WTC11 (cell line): Measurements from ENCODE around the gene KCNQ4. TPM values are rescaled to one million over a fixed set of nuclear protein-coding genes. Genes with fewer than 3 reads are reported as not detected.

Experiments
- ATAC-seq: fragments of 200-7000 bp; cut with Tn5 transposase; 2 replicates; pipeline ENCODE4 v1.10.0; 2021; ENCODE audit warnings: mild to moderate bottlenecking, moderate library complexity
- CTCF ChIA-PET: fragments of 300-600 bp; sonication (Branson Sonifier 250); formaldehyde crosslinking; loops from one replicate; lab custom pipeline; 2021; ENCODE audit warnings: antibody characterized with exemption; lab: Charles Lee
- POLR2A ChIA-PET: fragments of 350-600 bp; sonication (Branson Sonifier 250); formaldehyde crosslinking; loops from one replicate; lab custom pipeline; 2021; ENCODE audit warnings: antibody characterized with exemption; lab: Charles Lee
- DNase-seq: peaks from one replicate; pipeline ENCODE4 v3.0.0; 2021; ENCODE audit warnings: low spot score
- H3K27ac Mint-ChIP-seq: 2 replicates; pipeline ENCODE4 v1.8.0; 2021; ENCODE audit warnings: mixed read lengths
- H3K27me3 Mint-ChIP-seq: 2 replicates; pipeline ENCODE4 v1.8.0; 2021; ENCODE audit warnings: low read depth, mild to moderate bottlenecking, moderate library complexity, mixed read lengths
- H3K36me3 Mint-ChIP-seq: 2 replicates; pipeline ENCODE4 v1.8.0; 2021; ENCODE audit warnings: mixed read lengths
- H3K4me1 Mint-ChIP-seq: 2 replicates; pipeline ENCODE4 v1.8.0; 2022; ENCODE audit warnings: mixed read lengths
- H3K4me3 Mint-ChIP-seq: 2 replicates; pipeline ENCODE4 v1.8.0; 2021; ENCODE audit warnings: mild to moderate bottlenecking, moderate library complexity, mixed read lengths
- H3K9me3 Mint-ChIP-seq: 2 replicates; pipeline ENCODE4 v1.8.0; 2021; ENCODE audit warnings: mixed read lengths
- E2F5 ChIP-seq: sonication (generic); formaldehyde crosslinking; IDR thresholded peaks from 2 replicates; pipeline ENCODE4 v1.8.1; 2022; ENCODE audit warnings: mild to moderate bottlenecking, moderate library complexity, missing genetic modification reagents
- HMGA2 ChIP-seq: fragments of 250-450 bp; sonication (Bioruptor Pico); IDR thresholded peaks from 2 replicates; pipeline ENCODE4 v1.4.0; 2021; ENCODE audit warnings: mild to moderate bottlenecking, moderate library complexity
- JUN ChIP-seq: sonication (generic); formaldehyde crosslinking; IDR thresholded peaks from 2 replicates; pipeline ENCODE4 v1.8.0; 2023; ENCODE audit warnings: mild to moderate bottlenecking, missing genetic modification reagents
- NFE2L1 ChIP-seq: sonication (generic); formaldehyde crosslinking; IDR thresholded peaks from 2 replicates; pipeline ENCODE4 v1.8.1; 2023; ENCODE audit warnings: missing genetic modification reagents
- RORB ChIP-seq: fragments of 250-450 bp; sonication (Bioruptor Pico); IDR thresholded peaks from 2 replicates; pipeline ENCODE4 v1.9.0; 2021; ENCODE audit warnings: mild to moderate bottlenecking
- SMAD3 ChIP-seq: sonication (generic); formaldehyde crosslinking; IDR thresholded peaks from 2 replicates; pipeline ENCODE4 v1.8.0; 2022; ENCODE audit warnings: missing genetic modification reagents, mild to moderate bottlenecking, borderline replicate concordance
- SOX15 ChIP-seq: fragments of 250-450 bp; sonication (Bioruptor Pico); IDR thresholded peaks from 2 replicates; pipeline ENCODE4 v1.9.0; 2021; ENCODE audit warnings: mild to moderate bottlenecking
- TEAD4 ChIP-seq: sonication (generic); formaldehyde crosslinking; IDR thresholded peaks from 2 replicates; pipeline ENCODE4 v1.8.0; 2022; ENCODE audit warnings: mild to moderate bottlenecking, missing genetic modification reagents
- ZNF396 ChIP-seq: fragments of 250-450 bp; sonication (Bioruptor Pico); IDR thresholded peaks from 2 replicates; pipeline ENCODE4 v1.8.0; 2021; ENCODE audit warnings: mild to moderate bottlenecking, moderate library complexity, borderline replicate concordance
- ZNF671 ChIP-seq: fragments of 250-450 bp; sonication (Bioruptor Pico); IDR thresholded peaks from 2 replicates; pipeline ENCODE4 v1.8.0; 2021; ENCODE audit warnings: mild to moderate bottlenecking
- total RNA-seq: library from RNA; stranded (reverse); gene quantifications from 3 replicates; pipeline ENCODE4 v1.2.3, GENCODE V29; 2021
- TF ChIP-seq, protein P1 (sequence below): sonication (generic); formaldehyde crosslinking; IDR thresholded peaks from 2 replicates; pipeline ENCODE4 v1.8.1; 2022; ENCODE audit warnings: low read depth, mild to moderate bottlenecking, moderate library complexity, missing genetic modification reagents, borderline replicate concordance
- TF ChIP-seq, protein P2 (sequence below): fragments of 250-450 bp; sonication (Bioruptor Pico); conservative IDR thresholded peaks from 2 replicates; pipeline ENCODE4 v1.9.0; 2021; ENCODE audit warnings: mild to moderate bottlenecking
- TF ChIP-seq, protein P3 (sequence below): sonication (generic); formaldehyde crosslinking; IDR thresholded peaks from 2 replicates; pipeline ENCODE4 v1.8.0; 2023; ENCODE audit warnings: mild to moderate bottlenecking, missing genetic modification reagents
- TF ChIP-seq, protein P4 (sequence below): sonication (generic); formaldehyde crosslinking; IDR thresholded peaks from 2 replicates; pipeline ENCODE4 v1.8.0; 2022; ENCODE audit warnings: mild to moderate bottlenecking, missing genetic modification reagents

KCNQ4 gene
- total RNA-seq, 1 experiment from 2014 or later, result 4.0 TPM

DNA sequence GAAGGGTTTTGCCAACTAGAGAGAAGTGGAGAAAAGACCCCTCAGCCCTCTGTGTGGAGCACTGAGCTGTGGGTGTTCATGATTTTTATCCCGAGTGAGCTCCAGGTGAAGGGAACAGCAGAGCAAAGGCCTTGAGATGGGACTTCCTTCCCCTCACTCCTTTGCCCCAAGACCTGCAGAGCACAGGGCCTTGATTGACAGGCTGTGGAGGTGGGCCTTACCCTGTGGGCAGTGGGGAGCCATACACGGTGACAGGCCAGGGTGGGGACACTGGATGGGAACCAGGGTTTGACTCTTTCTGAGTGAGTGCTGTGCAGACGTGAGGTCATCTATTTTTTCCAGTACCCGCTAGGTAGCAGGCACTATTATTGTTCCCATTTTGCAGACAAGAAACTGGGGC, 10.5 kb downstream of the KCNQ4 start:
- no peak overlapping the region for H3K27ac Mint-ChIP-seq
- CTCF ChIA-PET, result interaction anchor here (0.7 to 2.0 kb wide), 3 partner anchors 20 to 62 kb away, joined by 3 to 7 read pairs (median 5); no protein-coding TSS in a partner anchor
- no peaks in the 10 kb centered on the region for H3K9me3 Mint-ChIP-seq

DNA sequence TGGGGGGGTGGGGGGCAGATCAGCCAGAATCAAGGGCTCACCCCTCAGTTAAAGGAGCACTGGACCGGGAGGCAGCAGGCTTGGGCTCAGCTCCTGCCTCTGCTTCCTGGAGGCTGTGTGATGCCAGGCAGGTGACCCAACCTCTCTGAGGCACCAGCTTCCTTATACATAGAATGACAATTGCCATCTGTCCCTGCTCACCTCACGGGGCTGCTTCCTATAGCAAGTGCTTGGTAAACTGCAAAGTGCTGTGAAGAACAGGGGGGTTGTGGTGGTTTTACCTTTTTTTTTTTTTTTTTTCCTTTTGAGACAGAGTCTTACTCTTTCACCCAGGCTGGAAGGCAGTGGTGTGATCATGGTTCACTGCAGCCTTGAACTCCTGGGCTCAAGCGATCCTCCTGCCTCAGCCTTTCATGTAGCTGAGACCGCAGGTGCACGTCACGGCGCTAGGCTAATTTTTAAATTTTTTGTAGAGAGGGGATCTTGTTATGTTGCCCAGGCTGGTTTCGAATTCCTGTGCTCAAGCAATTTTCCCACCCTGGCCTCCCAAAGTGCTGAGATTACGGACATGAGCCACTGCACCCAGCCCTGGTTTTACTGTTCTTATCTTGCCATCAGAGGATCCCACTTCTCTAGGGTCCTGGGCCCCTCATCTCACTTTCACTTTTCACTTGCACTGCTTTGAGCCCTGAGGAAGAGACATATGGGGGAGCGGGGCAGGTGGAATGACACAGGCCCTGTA, 11.6 kb downstream of the KCNQ4 start:
- ChIA-PET CTCF (interaction anchor here (0.6 to 2.0 kb wide), 8 partner anchors 13 to 170 kb away, joined by 3 to 7 read pairs (median 4); no protein-coding TSS in a partner anchor), POLR2A (interaction anchor here (0.7 kb wide), 1 partner anchor 9 kb away, joined by 6 read pairs; no protein-coding TSS in a partner anchor)
- Mint-ChIP-seq H3K36me3 (no peaks in the 10 kb centered on the region), H3K9me3 (no peaks in the 10 kb centered on the region), H3K4me3 (no peak overlapping the region), H3K27me3 (no peaks in the 10 kb centered on the region), H3K27ac (no peak overlapping the region; the same call in 1 of the 2 replicates), H3K4me1 (peaks cover 21% of the 10 kb centered on the region)
- TF ChIP-seq RORB (CRISPR knock-in tag) (no peak), SOX15 (CRISPR knock-in tag) (no peak), JUN (CRISPR knock-in tag) (no peak), NFE2L1 (no peak), HMGA2 (CRISPR knock-in tag) (no peak), ZNF671 (no peak)
- TF ChIP-seq, protein P1, sequence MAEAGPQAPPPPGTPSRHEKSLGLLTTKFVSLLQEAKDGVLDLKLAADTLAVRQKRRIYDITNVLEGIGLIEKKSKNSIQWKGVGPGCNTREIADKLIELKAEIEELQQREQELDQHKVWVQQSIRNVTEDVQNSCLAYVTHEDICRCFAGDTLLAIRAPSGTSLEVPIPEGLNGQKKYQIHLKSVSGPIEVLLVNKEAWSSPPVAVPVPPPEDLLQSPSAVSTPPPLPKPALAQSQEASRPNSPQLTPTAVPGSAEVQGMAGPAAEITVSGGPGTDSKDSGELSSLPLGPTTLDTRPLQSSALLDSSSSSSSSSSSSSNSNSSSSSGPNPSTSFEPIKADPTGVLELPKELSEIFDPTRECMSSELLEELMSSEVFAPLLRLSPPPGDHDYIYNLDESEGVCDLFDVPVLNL (CRISPR knock-in tag), result no peak
- ATAC-seq (no peak), DNase-seq (no peak)

More for the DNA sequence above, 10.5 kb downstream of the KCNQ4 start:
- POLR2A ChIA-PET, result no interaction called here
- Mint-ChIP-seq H3K36me3 (no peaks in the 10 kb centered on the region), H3K4me3 (no peak overlapping the region), H3K27me3 (no peaks in the 10 kb centered on the region), H3K4me1 (peaks cover 23% of the 10 kb centered on the region)
- DNase-seq (no peak), ATAC-seq (no peak)
- TF ChIP-seq JUN (CRISPR knock-in tag) (no peak), SMAD3 (CRISPR knock-in tag) (no peak), NFE2L1 (no peak), ZNF396 (CRISPR knock-in tag) (no peak), E2F5 (CRISPR knock-in tag) (no peak), TEAD4 (CRISPR knock-in tag) (no peak)
- TF ChIP-seq, protein P2, sequence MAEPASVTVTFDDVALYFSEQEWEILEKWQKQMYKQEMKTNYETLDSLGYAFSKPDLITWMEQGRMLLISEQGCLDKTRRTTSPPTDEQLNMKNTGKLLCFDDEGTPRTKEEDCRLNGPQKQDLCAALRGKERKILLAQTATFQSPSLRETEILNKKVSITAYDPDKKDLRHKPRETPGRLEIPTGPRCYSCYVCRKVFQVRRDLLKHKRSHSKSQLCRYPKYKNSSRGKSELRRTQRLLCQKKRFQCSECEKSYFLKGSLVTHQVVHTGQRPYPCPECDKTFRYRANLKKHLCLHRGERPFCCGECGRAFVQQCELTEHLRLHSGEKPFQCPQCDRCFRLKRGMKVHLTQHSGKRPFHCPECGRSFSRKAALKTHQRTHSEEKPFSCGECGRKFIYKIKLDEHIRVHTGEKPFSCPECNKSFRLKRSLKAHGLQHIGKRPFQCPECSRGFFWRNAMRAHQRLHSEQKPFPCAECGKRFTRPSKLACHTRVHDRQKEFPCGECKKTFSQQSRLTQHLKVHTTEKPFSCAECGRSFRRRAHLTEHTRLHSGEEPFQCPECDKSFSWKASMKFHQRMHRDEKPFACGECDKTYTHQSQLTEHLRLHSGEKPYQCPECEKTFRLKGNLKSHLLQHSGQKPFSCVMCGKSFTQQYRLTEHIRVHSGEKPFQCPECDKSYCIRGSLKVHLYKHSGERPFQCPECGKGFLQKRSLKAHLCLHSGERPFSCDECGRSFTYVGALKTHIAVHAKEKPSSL (CRISPR knock-in tag), result no peak
- TF ChIP-seq, protein P3, sequence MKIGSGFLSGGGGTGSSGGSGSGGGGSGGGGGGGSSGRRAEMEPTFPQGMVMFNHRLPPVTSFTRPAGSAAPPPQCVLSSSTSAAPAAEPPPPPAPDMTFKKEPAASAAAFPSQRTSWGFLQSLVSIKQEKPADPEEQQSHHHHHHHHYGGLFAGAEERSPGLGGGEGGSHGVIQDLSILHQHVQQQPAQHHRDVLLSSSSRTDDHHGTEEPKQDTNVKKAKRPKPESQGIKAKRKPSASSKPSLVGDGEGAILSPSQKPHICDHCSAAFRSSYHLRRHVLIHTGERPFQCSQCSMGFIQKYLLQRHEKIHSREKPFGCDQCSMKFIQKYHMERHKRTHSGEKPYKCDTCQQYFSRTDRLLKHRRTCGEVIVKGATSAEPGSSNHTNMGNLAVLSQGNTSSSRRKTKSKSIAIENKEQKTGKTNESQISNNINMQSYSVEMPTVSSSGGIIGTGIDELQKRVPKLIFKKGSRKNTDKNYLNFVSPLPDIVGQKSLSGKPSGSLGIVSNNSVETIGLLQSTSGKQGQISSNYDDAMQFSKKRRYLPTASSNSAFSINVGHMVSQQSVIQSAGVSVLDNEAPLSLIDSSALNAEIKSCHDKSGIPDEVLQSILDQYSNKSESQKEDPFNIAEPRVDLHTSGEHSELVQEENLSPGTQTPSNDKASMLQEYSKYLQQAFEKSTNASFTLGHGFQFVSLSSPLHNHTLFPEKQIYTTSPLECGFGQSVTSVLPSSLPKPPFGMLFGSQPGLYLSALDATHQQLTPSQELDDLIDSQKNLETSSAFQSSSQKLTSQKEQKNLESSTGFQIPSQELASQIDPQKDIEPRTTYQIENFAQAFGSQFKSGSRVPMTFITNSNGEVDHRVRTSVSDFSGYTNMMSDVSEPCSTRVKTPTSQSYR (CRISPR knock-in tag), result no peak
- TF ChIP-seq, protein P4, sequence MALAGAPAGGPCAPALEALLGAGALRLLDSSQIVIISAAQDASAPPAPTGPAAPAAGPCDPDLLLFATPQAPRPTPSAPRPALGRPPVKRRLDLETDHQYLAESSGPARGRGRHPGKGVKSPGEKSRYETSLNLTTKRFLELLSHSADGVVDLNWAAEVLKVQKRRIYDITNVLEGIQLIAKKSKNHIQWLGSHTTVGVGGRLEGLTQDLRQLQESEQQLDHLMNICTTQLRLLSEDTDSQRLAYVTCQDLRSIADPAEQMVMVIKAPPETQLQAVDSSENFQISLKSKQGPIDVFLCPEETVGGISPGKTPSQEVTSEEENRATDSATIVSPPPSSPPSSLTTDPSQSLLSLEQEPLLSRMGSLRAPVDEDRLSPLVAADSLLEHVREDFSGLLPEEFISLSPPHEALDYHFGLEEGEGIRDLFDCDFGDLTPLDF (CRISPR knock-in tag), result no peak
